ENCODE measurements around the gene SGCE.
A peak's percentile ranks its signal among the peaks of the same experiment; 100 is the strongest.
"Not testable (repeated sequence)": the region's sequence is repeated elsewhere in the genome, so short reads cannot be mapped to it uniquely, and the experiment has no call there.

Gene SGCE

GRCh38 chr7:94655848-94656657 lies at the start of gene SGCE:
SGCE (minus strand) TSS chr7:94656133; CDS start chr7:94656098, 35 bp downstream.
- peak; percentile 81 for DNase-seq

GRCh38 chr7:94705155-94706021 lies 49.5 kb upstream of the SGCE start:
- not testable (repeated sequence) for DNase-seq

GRCh38 chr7:94701555-94701973 lies 45.6 kb upstream of the SGCE start:
- DNase-seq: peak; percentile 67

- peak; percentile 46 for DNase-seq
These were observed 45.1 kb upstream of the SGCE start for GRCh38 chr7:94700926-94701554.

GRCh38 chr7:94698275-94698674 lies 42.3 kb upstream of the SGCE start:
- peak; percentile 85 for DNase-seq

GRCh38 chr7:94697035-94697974 lies 41.4 kb upstream of the SGCE start:
- peak; percentile 96 for DNase-seq

GRCh38 chr7:94687810-94688209 lies 31.9 kb upstream of the SGCE start:
- peak; percentile 42 for DNase-seq

DNA sequence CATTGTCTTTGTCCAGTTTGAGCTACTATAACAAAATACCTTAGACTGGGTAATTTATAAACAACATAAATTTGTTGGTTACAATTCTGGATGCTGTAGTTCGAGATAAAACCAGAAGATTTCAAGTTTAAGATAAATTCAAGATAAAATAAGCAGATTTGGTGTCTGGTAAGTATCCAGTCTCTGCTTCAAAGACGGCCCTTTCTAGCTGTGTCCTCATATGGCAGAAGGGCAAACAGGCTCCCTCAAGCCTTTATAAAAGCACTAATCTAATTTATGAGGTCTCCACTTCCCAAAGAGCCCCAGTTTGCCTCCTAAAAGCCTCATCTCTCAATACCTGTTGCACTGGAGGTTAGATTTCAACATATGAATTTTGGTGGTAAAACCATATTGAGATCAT lies 31.1 kb upstream of the SGCE start:
- DNase-seq: no peak

- DNase-seq: no peak
These were observed 27.1 kb upstream of the SGCE start for GRCh38 chr7:94683066-94683465.

DNA sequence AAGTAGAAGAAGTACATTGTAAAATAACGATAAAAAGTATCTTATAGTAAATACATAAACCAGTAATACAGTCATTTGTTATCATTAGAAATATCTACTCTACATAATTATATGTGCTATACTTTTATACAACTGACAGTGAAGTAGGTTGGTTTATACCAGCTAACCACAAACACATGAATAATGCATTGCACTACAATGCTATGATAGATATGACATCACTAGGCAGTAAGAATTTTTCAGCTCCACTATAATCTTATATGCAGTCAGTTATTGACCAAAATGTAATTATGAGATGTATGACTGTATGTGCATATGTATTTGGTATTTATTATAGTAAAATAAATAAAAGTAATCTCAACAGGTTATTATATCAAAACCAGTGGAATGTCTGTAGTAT lies 23.4 kb upstream of the SGCE start:
- DNase-seq: peak; percentile 30

GRCh38 chr7:94676431-94676830 lies 20.5 kb upstream of the SGCE start:
- no peak for DNase-seq

GRCh38 chr7:94675356-94675755 lies 19.4 kb upstream of the SGCE start:
- DNase-seq: peak; percentile 9

GRCh38 chr7:94671444-94672235 lies 15.7 kb upstream of the SGCE start:
- DNase-seq: no peak

GRCh38 chr7:94669773-94670495 lies 14.0 kb upstream of the SGCE start:
- no peak for DNase-seq

DNA sequence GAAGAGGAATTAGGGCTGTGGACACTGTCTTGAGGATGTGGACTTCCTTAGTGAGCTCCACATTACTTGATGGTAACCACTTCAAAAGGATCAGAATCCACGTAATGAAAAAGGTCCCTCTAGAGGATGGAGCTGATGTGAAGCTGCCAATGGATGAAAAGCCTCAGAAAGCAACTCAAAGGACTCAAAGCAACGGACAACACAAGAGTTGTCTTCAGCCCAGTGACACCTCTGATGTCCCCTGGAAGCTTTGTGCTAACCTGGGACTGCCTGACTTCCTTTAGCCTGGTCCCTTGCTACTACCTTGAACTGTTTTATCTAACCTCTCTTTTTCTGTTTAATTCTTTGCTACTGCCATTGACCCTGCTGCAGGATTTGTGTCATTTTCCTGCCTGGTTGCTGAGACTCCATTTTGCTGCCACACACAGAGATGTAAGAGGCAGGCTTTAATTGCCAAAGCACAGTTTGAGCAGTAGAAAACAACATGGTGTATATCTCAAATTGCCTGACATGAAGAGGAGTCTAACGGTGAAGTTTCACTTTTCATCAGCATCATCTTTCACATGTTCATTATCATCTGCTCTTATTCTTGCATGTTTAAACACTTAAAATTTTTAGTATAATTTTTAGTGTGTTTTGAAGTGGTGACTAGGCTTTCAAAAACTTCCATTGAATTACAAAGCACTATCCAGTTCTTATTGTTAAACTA lies 11.1 kb upstream of the SGCE start:
- no peak for DNase-seq

DNA sequence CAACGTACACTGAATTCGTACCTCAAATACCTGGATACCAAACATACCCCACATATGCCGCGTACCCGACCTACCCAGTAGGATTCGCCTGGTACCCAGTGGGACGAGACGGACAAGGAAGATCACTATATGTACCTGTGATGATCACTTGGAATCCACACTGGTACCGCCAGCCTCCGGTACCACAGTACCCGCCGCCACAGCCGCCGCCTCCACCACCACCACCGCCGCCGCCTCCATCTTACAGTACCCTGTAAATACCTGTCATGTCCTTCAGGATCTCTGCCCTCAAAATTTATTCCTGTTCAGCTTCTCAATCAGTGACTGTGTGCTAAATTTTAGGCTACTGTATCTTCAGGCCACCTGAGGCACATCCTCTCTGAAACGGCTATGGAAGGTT lies 9.5 kb upstream of the SGCE start:
- DNase-seq: no peak

DNA sequence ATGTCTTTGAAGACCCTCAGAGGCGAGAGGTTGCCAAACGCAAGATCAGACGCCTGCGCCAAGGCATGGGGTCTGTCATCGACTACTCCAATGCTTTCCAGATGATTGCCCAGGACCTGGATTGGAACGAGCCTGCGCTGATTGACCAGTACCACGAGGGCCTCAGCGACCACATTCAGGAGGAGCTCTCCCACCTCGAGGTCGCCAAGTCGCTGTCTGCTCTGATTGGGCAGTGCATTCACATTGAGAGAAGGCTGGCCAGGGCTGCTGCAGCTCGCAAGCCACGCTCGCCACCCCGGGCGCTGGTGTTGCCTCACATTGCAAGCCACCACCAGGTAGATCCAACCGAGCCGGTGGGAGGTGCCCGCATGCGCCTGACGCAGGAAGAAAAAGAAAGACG lies 8.1 kb upstream of the SGCE start:
- no peak for DNase-seq

DNA sequence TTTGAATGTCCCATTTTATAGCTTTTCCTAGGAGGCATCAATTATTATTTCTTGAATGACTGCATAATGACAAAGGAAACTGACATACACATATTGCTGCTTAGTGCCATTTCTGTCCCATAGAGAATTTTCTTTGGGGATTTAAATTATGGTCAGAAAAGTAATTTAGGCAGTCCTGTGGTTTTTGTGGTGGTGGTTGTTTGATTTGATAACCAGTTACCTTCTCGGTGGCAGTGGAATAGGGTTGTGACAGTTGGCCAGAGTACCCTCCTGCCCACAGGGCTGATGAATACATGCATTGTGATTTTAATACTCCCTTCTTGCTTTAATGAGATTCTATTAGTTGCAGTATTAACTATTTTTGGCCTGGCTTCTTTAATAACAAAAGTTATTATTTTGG lies 6.6 kb upstream of the SGCE start:
- no peak for DNase-seq

DNA sequence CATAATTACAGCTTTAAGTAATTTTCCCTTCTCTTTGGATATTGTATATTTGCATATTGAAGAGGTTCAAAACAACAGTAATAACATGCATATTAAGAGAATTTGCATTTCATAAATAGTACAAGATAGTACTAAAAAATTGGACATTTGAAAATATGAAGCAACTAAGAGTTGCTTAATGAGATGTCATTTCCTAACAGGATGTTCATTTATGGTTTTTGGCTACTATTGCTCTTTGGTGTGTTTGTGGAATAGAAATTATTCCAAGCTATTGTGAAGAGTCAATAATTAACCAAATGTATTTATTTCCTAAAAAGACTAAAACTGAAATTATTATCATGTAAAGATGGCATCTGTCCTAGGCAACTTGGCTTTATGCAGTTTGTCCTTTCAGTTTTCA lies 4.1 kb upstream of the SGCE start:
- no peak for DNase-seq

DNA sequence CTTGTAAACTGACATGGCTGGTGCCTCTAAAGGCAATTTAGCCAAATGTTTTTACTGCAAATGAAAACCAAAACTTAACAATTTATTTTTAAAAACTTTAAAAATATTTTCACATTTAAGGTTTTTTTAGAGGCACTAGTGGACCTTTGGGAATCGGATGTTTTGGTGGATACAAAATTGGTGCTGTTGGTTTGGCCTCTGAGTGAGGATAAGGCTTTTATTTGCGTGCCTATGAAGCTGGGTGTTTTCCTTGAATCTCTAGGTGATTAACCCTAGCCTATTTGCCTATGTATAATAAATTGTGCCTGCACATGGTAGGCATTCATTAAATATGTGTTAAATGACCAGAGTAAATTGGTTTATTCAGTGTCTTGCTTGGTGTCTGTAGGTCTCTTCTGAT lies 2.9 kb upstream of the SGCE start:
- no peak for DNase-seq

Measured in fibroblast of skin of right quadriceps (primary cell).